ENCODE data around the gene FAM98B.

The FAM98B gene

GRCh38 chr15:38508647-38509046 lies 54.7 kb downstream of the FAM98B start:
- no peak for DNase-seq

GRCh38 chr15:38509152-38509551 lies 55.2 kb downstream of the FAM98B start:
- DNase-seq = no peak

GRCh38 chr15:38512901-38513300 lies 59.0 kb downstream of the FAM98B start:
- no peak for DNase-seq

GRCh38 chr15:38514601-38515000 lies 60.7 kb downstream of the FAM98B start:
- DNase-seq = no peak

GRCh38 chr15:38516626-38517025 lies 62.7 kb downstream of the FAM98B start:
- DNase-seq = no peak

- DNase-seq = no peak
Observed at GRCh38 chr15:38517312-38517975, 63.5 kb downstream of the FAM98B start.

- no peak for DNase-seq
Observed at GRCh38 chr15:38518084-38518483, 64.2 kb downstream of the FAM98B start.

GRCh38 chr15:38520035-38520434 lies 66.1 kb downstream of the FAM98B start:
- no peak for DNase-seq

GRCh38 chr15:38521316-38521715 lies 67.4 kb downstream of the FAM98B start:
- DNase-seq = no peak

- DNase-seq = no peak
Observed at GRCh38 chr15:38522922-38523321, 69.0 kb downstream of the FAM98B start.

GRCh38 chr15:38524156-38524555 lies 70.2 kb downstream of the FAM98B start:
- DNase-seq = no peak

- no peak for DNase-seq
Observed at GRCh38 chr15:38525489-38525888, 71.6 kb downstream of the FAM98B start.

- no peak for DNase-seq
Observed at GRCh38 chr15:38526158-38526557, 72.2 kb downstream of the FAM98B start.

GRCh38 chr15:38528294-38528693 lies 74.4 kb downstream of the FAM98B start:
- DNase-seq = no peak

GRCh38 chr15:38530113-38530512 lies 76.2 kb downstream of the FAM98B start:
- DNase-seq = no peak

GRCh38 chr15:38531509-38531908 lies 77.6 kb downstream of the FAM98B start:
- no peak for DNase-seq

- no peak for DNase-seq
Observed at GRCh38 chr15:38532728-38533127, 78.8 kb downstream of the FAM98B start.

- no peak for DNase-seq
Observed at GRCh38 chr15:38533416-38533915, 79.5 kb downstream of the FAM98B start.

- DNase-seq = no peak
Observed at GRCh38 chr15:38533926-38534325, 80.0 kb downstream of the FAM98B start.

GRCh38 chr15:38534691-38535090 lies 80.8 kb downstream of the FAM98B start:
- no peak for DNase-seq

GRCh38 chr15:38535491-38536200 lies 81.7 kb downstream of the FAM98B start:
- DNase-seq = no peak

- no peak for DNase-seq
Observed at GRCh38 chr15:38536201-38536676, 82.3 kb downstream of the FAM98B start.

Measured in NCI-H187 (cell line).